Spleen (tissue), 11 donors: ENCODE results near the gene MC1R. TPM values are rescaled to one million over a fixed set of nuclear protein-coding genes. Genes with fewer than 3 reads are reported as not detected.

ENCODE experiments used
- DNase-seq: peaks from one replicate; pipeline ENCODE4 v3.0.0-alpha.2; 2020
- H3K27ac ChIP-seq, 8 donors: fragments of 200-600 bp; sonication (generic) in 7 of 8; 1 replicate in 4 of 8; 2 replicates in 4 of 8; pipeline versions ENCODE4 v1.5.0 to v1.8.0; 2016 to 2021; ENCODE audit warnings: inconsistent platforms in 4 of 8, mild to moderate bottlenecking in 4 of 8, moderate library complexity in 1 of 8
- H3K27me3 ChIP-seq, 7 donors: fragments of 200-600 bp; sonication (generic) in 6 of 7; replicated peaks in 1 of 7; 1 replicate in 4 of 7; 2 replicates in 3 of 7; pipeline versions ENCODE4 v1.5.0 to v1.8.0; 2016 to 2021; ENCODE audit warnings: inconsistent platforms in 3 of 7, mild to moderate bottlenecking in 1 of 7
- H3K36me3 ChIP-seq, 6 donors: fragments of 200-600 bp; sonication (generic) in 5 of 6; 1 replicate in 4 of 6; 2 replicates in 2 of 6; pipeline versions ENCODE4 v1.5.0 to v1.8.0; 2016 to 2021; ENCODE audit warnings: inconsistent platforms in 2 of 6
- H3K4me1 ChIP-seq, 6 donors: fragments of 200-600 bp; sonication (generic) in 5 of 6; 1 replicate in 3 of 6; 2 replicates in 3 of 6; pipeline versions ENCODE4 v1.5.0 to v1.8.0; 2016 to 2021; ENCODE audit warnings: inconsistent platforms in 3 of 6
- H3K4me3 ChIP-seq, 8 donors: fragments of 200-600 bp; sonication (generic) in 7 of 8; 1 replicate in 4 of 8; 2 replicates in 4 of 8; pipeline versions ENCODE4 v1.5.0 to v1.8.0; 2016 to 2021; ENCODE audit warnings: inconsistent platforms in 4 of 8, mild to moderate bottlenecking in 4 of 8, moderate library complexity in 2 of 8
- H3K9me3 ChIP-seq, 8 donors: fragments of 200-600 bp; sonication (generic) in 7 of 8; 1 replicate in 4 of 8; 2 replicates in 4 of 8; pipeline versions ENCODE4 v1.5.0 to v1.8.0; 2016 to 2021; ENCODE audit warnings: inconsistent platforms in 4 of 8
- CTCF ChIP-seq, 11 experiments: fragments of 200-600 bp in 7 of 11; fragments of 450-650 bp in 4 of 11; sonication (generic) in 4 of 11; IDR thresholded peaks in 8 of 11; conservative IDR thresholded peaks in 3 of 11; 1 replicate in 7 of 11; 2 replicates in 4 of 11; pipeline versions ENCODE4 v1.4.0 to v1.8.0; 2016 to 2021; ENCODE audit warnings: antibody characterized with exemption in 11 of 11, inconsistent platforms in 4 of 11, mild to moderate bottlenecking in 1 of 11
- POLR2A ChIP-seq, 3 donors: fragments of 450-650 bp; IDR thresholded peaks; one replicate each; pipeline ENCODE4 v1.5.1; 2017; ENCODE audit warnings: antibody characterized with exemption in 3 of 3, mild to moderate bottlenecking in 1 of 3
- POLR2AphosphoS5 ChIP-seq, 3 donors: sonication (generic); formaldehyde crosslinking; IDR thresholded peaks; one replicate each; pipeline ENCODE4 v1.5.1; 2017; ENCODE audit warnings: antibody characterized with exemption in 3 of 3
- WGBS, 5 donors: extraction: QIAGEN DNeasy Blood & Tissue Kit in 3 of 5; methylation state at CpG; one replicate each; pipeline versions ENCODE4 v1.1.5 to v1.1.7; 2013 to 2018; 5-methylcytosine and 5-hydroxymethylcytosine counted together
- intact Hi-C: fragments of 100-400 bp; cut with DNase I; formaldehyde crosslinking; loops from one replicate; pipeline ENCODE4 v1.15.0; 2023; ENCODE audit warnings: low total_unique reads
- polyA plus RNA-seq, 3 donors: library from polyadenylated mRNA; stranded (reverse); fragments of 200-250 nt; gene quantifications; one replicate each; pipeline ENCODE4 v1.2.1, GENCODE V29; 2013
- total RNA-seq, 7 donors: library from RNA; depleted of rRNA in 3 of 7; stranded (reverse); fragments of >200 nt in 3 of 7; fragmentation: NEBNext Ultra II Directional in 4 of 7; extraction: Animal tissue kit (Norgen Biotek cat#: 25700) in 4 of 7; gene quantifications; one replicate each; pipeline versions ENCODE4 v1.1.0 to v1.2.1, GENCODE V29; 2016 to 2021
- donor health status: healthy with polysubstance abuse.
- donor health status: DM: no; HTN: no; CAD: no; lungs with moderate emphysema.
- donor health status: DM: no; HTN: no; CAD: no.
- donor health status: Bipolar disorder and iron deficiency.
- donor health status: healthy.
- donor health status: DM: no; HTN: no; CAD: no.
- donor health status: DM: yes; HTN: yes; CAD: no.

The MC1R gene
- total and polyA plus RNA-seq, 10 donors, result 2.4 to 12.5 (median 4.5) TPM

GRCh38 chr16:89954462-89954861 lies 35.8 kb downstream of the MC1R start:
- no peaks in the 10 kb centered on the region for H3K27me3 ChIP-seq
- H3K9me3 ChIP-seq, result no peaks in the 10 kb centered on the region
- intact Hi-C loops, result no loop called here
- H3K27ac ChIP-seq, result no peak overlapping the region
- no peak for DNase-seq
- H3K36me3 ChIP-seq, result peaks cover 0 to 45% (median 10%) of the 10 kb centered on the region in 6 donors
- WGBS, 5 donors, result 78 to 88% (median 84%) methylated on average over 15 of the region's 15 CpGs
- H3K4me1 ChIP-seq, result peaks cover 19 to 97% (median 60%) of the 10 kb centered on the region in 6 donors
- TF ChIP-seq POLR2AphosphoS5 (IDR thresholded peaks at IDR 0.05) (no peak), CTCF (IDR thresholded peaks at IDR 0.05 in 8 of 11, conservative IDR thresholded peaks at IDR 0.05 in 3 of 11) (no peak), POLR2A (IDR thresholded peaks at IDR 0.05) (no peak)
- no peak overlapping the region for H3K4me3 ChIP-seq

- no peak for TF ChIP-seq POLR2A (IDR thresholded peaks at IDR 0.05)
- no peak for TF ChIP-seq CTCF (IDR thresholded peaks at IDR 0.05 in 8 of 11, conservative IDR thresholded peaks at IDR 0.05 in 3 of 11)
- no peak for TF ChIP-seq POLR2AphosphoS5 (IDR thresholded peaks at IDR 0.05)
- Histone ChIP-seq H3K9me3 (no peaks in the 10 kb centered on the region), H3K4me1 (peaks cover 19 to 90% (median 54%) of the 10 kb centered on the region in 6 donors), H3K36me3 (peaks cover 0 to 52% (median 10%) of the 10 kb centered on the region in 6 donors), H3K27ac (peak overlapping the region in 1 of 8 donors; percentile 91), H3K4me3 (no peak overlapping the region), H3K27me3 (no peaks in the 10 kb centered on the region)
- intact Hi-C loops, result no loop called here
- no peak for DNase-seq
- WGBS, 5 donors, result 81 to 92% (median 86%) methylated on average over 15 of the region's 15 CpGs
These were observed 36.5 kb downstream of the MC1R start for GRCh38 chr16:89955001-89955685.

GRCh38 chr16:89956505-89957215 lies 38.0 kb downstream of the MC1R start:
- intact Hi-C loops, result no loop called here
- 45 to 73% (median 64%) methylated on average over 13 to 15 of the region's 15 CpGs for WGBS, 5 donors
- DNase-seq, result peak; percentile 79
- Histone ChIP-seq H3K27me3 (no peaks in the 10 kb centered on the region), H3K36me3 (peaks cover 0 to 67% (median 13%) of the 10 kb centered on the region in 6 donors), H3K4me1 (peaks cover 19 to 75% (median 51%) of the 10 kb centered on the region in 6 donors), H3K9me3 (no peaks in the 10 kb centered on the region), H3K27ac (peak overlapping the region; percentile 59 to 91 (median 80)), H3K4me3 (peak overlapping the region in 5 of 8 donors; percentile 6 to 50 (median 30))
- peak in 2 of 3 donors; percentile 6 to 47 for TF ChIP-seq POLR2AphosphoS5 (IDR thresholded peaks at IDR 0.05)
- TF ChIP-seq CTCF (IDR thresholded peaks at IDR 0.05 in 8 of 11, conservative IDR thresholded peaks at IDR 0.05 in 3 of 11), result no peak
- no peak for TF ChIP-seq POLR2A (IDR thresholded peaks at IDR 0.05)
